Measurements from ENCODE around the gene LDB1. TPM values are rescaled to one million over a fixed set of nuclear protein-coding genes. Genes with fewer than 3 reads are reported as not detected.

The LDB1 gene, protein sequence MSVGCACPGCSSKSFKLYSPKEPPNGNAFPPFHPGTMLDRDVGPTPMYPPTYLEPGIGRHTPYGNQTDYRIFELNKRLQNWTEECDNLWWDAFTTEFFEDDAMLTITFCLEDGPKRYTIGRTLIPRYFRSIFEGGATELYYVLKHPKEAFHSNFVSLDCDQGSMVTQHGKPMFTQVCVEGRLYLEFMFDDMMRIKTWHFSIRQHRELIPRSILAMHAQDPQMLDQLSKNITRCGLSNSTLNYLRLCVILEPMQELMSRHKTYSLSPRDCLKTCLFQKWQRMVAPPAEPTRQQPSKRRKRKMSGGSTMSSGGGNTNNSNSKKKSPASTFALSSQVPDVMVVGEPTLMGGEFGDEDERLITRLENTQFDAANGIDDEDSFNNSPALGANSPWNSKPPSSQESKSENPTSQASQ
- total RNA-seq: 122 and 127 TPM in 2 replicates
- long read RNA-seq, partial matches to known transcripts: 3 of 5 reads
- long read RNA-seq, other reads (novel, unspliced or antisense): 2 of 5 reads

DNA sequence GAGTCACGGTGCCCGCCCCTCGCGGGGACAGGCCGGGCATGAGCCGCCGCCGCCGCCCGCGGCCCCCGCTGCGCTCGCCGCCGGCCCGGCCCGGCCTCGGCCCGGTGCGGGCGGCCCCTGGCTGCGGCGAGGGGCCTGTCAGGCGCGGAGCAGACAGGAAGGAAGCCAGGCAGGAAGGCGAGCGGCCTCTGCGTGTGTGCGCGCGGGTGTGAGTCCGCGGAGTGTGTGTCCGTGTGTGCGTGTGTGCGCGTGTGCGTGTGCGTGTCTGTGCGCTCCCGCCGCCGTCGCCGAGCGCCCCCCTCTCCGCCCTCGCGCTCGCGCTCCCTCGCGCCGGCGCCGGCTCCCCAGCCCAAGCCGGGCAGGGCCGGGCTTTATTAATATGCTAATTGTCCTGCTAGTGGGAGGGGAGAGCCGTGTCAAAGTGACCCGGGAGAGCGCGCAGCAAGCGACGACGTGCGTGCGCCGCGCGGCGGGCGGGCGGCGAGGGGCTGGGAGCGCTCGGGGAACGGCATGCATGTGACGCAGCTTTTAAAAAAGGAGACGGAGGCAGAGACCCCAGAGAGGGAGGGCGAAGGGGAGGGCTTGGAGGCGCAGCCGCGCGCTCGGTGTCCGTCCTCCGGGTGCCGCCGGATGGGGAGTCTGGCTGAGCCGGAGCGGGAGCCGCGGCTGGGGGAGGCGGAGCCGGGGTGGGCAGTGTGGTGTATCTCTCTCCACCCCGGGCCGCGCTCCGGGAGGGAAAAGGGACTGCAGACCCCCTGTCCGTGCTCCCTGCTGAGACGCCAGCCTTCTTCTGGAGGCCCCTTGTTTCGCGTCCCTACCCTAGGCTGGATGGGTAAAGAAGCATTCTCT, at the start of gene LDB1:
LDB1 (minus strand) TSS at position 227 of the 849 bp plus-strand sequence. CDS start 258 bp downstream, outside the sequence.
- DNase-seq (ENCODE audit: low read depth, low spot score): peak; percentile 77
- Mint-ChIP-seq H3K9me3 (no peaks in the 10 kb centered on the region), H3K4me1 (peaks cover 62% of the 10 kb centered on the region), H3K27me3 (ENCODE audit: low read depth) (no peaks in the 10 kb centered on the region), H3K27ac (ENCODE audit: unreplicated experiment) (peak within 1 kb of the TSS; percentile 96), H3K4me3 (peak within 1 kb of the TSS; percentile 94), H3K36me3 (ENCODE audit: low read depth) (no peaks in the 10 kb centered on the region)
- TF ChIP-seq, protein P1, sequence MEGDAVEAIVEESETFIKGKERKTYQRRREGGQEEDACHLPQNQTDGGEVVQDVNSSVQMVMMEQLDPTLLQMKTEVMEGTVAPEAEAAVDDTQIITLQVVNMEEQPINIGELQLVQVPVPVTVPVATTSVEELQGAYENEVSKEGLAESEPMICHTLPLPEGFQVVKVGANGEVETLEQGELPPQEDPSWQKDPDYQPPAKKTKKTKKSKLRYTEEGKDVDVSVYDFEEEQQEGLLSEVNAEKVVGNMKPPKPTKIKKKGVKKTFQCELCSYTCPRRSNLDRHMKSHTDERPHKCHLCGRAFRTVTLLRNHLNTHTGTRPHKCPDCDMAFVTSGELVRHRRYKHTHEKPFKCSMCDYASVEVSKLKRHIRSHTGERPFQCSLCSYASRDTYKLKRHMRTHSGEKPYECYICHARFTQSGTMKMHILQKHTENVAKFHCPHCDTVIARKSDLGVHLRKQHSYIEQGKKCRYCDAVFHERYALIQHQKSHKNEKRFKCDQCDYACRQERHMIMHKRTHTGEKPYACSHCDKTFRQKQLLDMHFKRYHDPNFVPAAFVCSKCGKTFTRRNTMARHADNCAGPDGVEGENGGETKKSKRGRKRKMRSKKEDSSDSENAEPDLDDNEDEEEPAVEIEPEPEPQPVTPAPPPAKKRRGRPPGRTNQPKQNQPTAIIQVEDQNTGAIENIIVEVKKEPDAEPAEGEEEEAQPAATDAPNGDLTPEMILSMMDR (conservative IDR thresholded peaks at IDR 0.05): no peak

DNA sequence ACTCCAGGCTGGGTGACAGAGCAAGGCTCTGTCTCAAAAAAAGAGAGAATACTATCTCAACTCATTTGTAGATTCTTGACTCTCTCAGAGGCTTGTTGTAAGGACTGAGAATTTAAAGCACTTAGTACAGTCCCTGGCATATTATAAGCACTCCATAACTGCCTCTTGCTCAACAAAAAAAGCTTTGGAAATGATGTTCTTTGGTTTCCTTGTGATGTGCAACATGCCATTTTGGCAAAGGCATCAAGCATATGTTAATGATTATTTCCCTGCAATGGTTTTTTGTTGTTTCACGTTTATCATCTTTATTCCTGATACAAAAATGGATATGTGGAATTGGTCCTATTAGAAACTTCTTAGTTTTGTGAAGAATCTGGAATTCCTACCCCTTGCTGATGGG, 47.7 kb upstream of the LDB1 start:
- Mint-ChIP-seq H3K27me3 (ENCODE audit: low read depth) (no peaks in the 10 kb centered on the region), H3K4me1 (peaks cover 6% of the 10 kb centered on the region), H3K4me3 (no peak overlapping the region), H3K27ac (ENCODE audit: unreplicated experiment) (no peak overlapping the region), H3K36me3 (ENCODE audit: low read depth) (no peaks in the 10 kb centered on the region), H3K9me3 (no peaks in the 10 kb centered on the region)
- TF ChIP-seq, protein P1 (conservative IDR thresholded peaks at IDR 0.05): no peak
- no peak for DNase-seq (ENCODE audit: low read depth, low spot score)

DNA sequence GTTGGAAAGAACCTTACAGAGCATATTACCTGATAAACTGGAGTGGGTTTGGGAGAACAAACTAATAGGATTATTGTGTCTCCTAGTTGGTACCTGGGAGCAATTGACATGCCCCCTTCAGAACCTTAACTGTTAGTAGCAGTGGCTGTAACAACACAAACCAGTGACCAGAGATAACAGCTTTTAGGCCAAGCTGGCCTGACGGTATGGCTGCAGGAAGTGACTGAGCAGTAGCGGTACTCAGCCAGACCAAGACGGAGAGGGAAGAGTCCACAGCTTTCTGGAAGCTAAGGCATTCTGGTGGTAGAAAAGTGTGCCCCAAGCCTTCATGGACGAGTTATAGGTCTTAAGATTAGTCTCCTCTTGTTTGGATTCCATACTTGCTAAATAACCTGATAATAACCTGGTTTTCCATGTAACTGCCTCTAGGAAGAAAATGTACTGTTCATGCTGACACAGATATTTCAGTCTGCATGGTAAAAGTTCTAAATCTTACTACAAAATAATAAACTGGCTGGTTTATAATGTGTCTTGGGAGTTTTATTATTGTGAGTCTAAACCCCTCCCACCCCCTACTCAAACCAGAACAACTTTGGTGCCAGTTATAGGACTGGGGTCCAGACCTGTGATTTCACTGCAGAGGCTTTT, 43.3 kb upstream of the LDB1 start:
- Mint-ChIP-seq H3K9me3 (no peaks in the 10 kb centered on the region), H3K4me1 (no peaks in the 10 kb centered on the region), H3K4me3 (no peak overlapping the region), H3K27ac (ENCODE audit: unreplicated experiment) (no peak overlapping the region), H3K36me3 (ENCODE audit: low read depth) (peaks cover 6% of the 10 kb centered on the region), H3K27me3 (ENCODE audit: low read depth) (no peaks in the 10 kb centered on the region)
- DNase-seq (ENCODE audit: low read depth, low spot score): no peak
- TF ChIP-seq, protein P1 (conservative IDR thresholded peaks at IDR 0.05): no peak

DNA sequence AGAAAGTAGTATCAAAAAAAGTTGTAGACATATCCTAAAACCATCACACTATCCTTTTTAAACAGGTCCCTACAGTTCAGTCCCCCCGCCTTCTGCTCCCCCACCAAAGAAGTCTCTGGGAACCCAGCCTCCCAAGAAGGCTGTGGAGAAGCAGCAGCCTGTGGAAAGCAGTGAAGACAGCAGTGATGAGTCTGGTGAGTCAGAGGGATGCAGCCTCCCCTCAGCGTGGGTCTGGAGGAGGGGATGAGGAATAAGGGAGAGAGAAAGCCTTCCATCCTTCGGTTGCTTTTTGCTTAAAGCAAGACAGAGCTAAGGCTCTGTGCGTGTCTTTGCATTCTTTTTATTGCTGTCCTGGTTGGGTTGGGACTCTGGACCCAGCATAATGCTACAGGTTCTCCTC, 39.7 kb upstream of the LDB1 start:
- no peaks in the 10 kb centered on the region for H3K4me1 Mint-ChIP-seq
- no peak overlapping the region for H3K4me3 Mint-ChIP-seq
- H3K9me3 Mint-ChIP-seq: no peaks in the 10 kb centered on the region
- TF ChIP-seq, protein P1 (conservative IDR thresholded peaks at IDR 0.05): no peak
- no peak for DNase-seq (ENCODE audit: low read depth, low spot score)
- H3K27ac Mint-ChIP-seq (ENCODE audit: unreplicated experiment): no peak overlapping the region
- no peaks in the 10 kb centered on the region for H3K27me3 Mint-ChIP-seq (ENCODE audit: low read depth)
- H3K36me3 Mint-ChIP-seq (ENCODE audit: low read depth): peaks cover 13% of the 10 kb centered on the region

DNA sequence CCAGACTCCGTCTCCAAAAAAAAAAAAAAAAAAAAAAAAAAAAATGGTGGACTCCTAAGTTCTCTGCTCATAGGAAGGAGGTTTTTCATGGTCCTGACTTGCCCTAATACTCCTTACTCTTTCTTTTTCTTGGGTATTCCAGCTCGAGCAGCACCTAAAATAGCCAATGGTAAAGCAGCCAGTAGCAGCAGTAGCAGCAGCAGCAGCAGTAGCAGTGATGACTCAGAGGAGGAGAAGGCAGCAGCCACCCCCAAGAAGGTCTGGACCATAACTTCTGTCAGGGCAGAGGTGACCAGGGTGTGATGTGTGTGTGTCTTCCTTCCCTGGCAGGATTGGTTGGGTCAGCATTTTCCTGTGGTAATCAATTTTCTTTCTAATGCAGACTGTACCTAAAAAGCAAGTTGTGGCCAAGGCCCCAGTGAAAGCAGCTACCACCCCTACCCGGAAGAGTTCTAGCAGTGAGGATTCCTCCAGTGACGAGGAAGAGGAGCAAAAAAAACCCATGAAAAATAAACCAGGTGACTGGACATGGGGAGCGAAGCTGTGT, 39.0 kb upstream of the LDB1 start:
- no peak overlapping the region for H3K27ac Mint-ChIP-seq (ENCODE audit: unreplicated experiment)
- H3K27me3 Mint-ChIP-seq (ENCODE audit: low read depth): no peaks in the 10 kb centered on the region
- DNase-seq (ENCODE audit: low read depth, low spot score): no peak
- H3K4me3 Mint-ChIP-seq: peak overlapping the region; percentile 44
- TF ChIP-seq, protein P1 (conservative IDR thresholded peaks at IDR 0.05): no peak
- H3K36me3 Mint-ChIP-seq (ENCODE audit: low read depth): peaks cover 13% of the 10 kb centered on the region
- H3K9me3 Mint-ChIP-seq: no peaks in the 10 kb centered on the region
- no peaks in the 10 kb centered on the region for H3K4me1 Mint-ChIP-seq

Measured in neural crest cell (in vitro differentiated cells).